Testis (tissue), 3 donors: Measurements from ENCODE around the gene ATG5. TPM values are rescaled to one million over a fixed set of nuclear protein-coding genes. Genes with fewer than 3 reads are reported as not detected.

Experiments used
- DNase-seq: peaks from one replicate; pipeline ENCODE4 v3.0.0-alpha.2; 2019
- H3K27ac ChIP-seq, 2 donors: fragments of 200-600 bp; sonication (generic); one replicate each; pipeline ENCODE4 v1.5.1; 2019
- H3K27me3 ChIP-seq: fragments of 200-600 bp; sonication (generic); one replicate; pipeline ENCODE4 v1.5.1; 2019
- H3K36me3 ChIP-seq: fragments of 200-600 bp; sonication (generic); one replicate; pipeline ENCODE4 v1.5.1; 2017; ENCODE audit warnings: low read depth; ENCODE audit errors: missing control alignments
- H3K4me1 ChIP-seq: fragments of 200-600 bp; sonication (generic); one replicate; pipeline ENCODE4 v1.5.1; 2019
- H3K4me3 ChIP-seq, 2 donors: fragments of 200-600 bp; sonication (generic); one replicate each; pipeline ENCODE4 v1.5.1; 2017 to 2019
- H3K9me3 ChIP-seq: fragments of 200-600 bp; sonication (generic); one replicate; pipeline ENCODE4 v1.5.1; 2017
- POLR2A ChIP-seq: fragments of 450-650 bp; IDR thresholded peaks from one replicate; pipeline ENCODE4 v1.6.1; 2017; ENCODE audit warnings: antibody characterized with exemption, mild to moderate bottlenecking, moderate library complexity
- WGBS, 2 donors: methylation state at CpG; one replicate each; pipeline ENCODE4 v1.1.5; 2018; 5-methylcytosine and 5-hydroxymethylcytosine counted together
- intact Hi-C: fragments of 100-400 bp; cut with DNase I; formaldehyde crosslinking; loops from one replicate; pipeline ENCODE4 v1.15.1; 2023; ENCODE audit warnings: low total_unique reads
- polyA plus RNA-seq: library from polyadenylated mRNA; stranded (reverse); fragments of 350-450 nt; fragmentation: Illumina TruSeq; extraction: RNeasy Lipid Tissue Mini Kit (QIAGEN cat#74804); gene quantifications from one replicate; pipeline ENCODE4 v1.2.3, GENCODE V29; 2014; ENCODE audit warnings: low read depth, low replicate concordance; ENCODE audit not compliant: insufficient read depth
- total RNA-seq, 2 donors: library from RNA; depleted of rRNA; stranded (reverse); fragments of >200 nt; gene quantifications; one replicate each; pipeline ENCODE4 v1.2.3, GENCODE V29; 2016
- TF ChIP-seq, protein P1 (sequence below), 3 experiments: fragments of 450-650 bp in 2 of 3; fragments of 200-600 bp in 1 of 3; sonication (generic) in 1 of 3; IDR thresholded peaks; one replicate each; pipeline ENCODE4 v1.5.1; 2016 to 2019; ENCODE audit warnings: antibody characterized with exemption in 3 of 3, mild to moderate bottlenecking in 2 of 3, moderate library complexity in 1 of 3

Gene ATG5
- total and polyA plus RNA-seq, 3 donors from 2014 or later = 21.5 to 34.9 (median 27.6) TPM

DNA sequence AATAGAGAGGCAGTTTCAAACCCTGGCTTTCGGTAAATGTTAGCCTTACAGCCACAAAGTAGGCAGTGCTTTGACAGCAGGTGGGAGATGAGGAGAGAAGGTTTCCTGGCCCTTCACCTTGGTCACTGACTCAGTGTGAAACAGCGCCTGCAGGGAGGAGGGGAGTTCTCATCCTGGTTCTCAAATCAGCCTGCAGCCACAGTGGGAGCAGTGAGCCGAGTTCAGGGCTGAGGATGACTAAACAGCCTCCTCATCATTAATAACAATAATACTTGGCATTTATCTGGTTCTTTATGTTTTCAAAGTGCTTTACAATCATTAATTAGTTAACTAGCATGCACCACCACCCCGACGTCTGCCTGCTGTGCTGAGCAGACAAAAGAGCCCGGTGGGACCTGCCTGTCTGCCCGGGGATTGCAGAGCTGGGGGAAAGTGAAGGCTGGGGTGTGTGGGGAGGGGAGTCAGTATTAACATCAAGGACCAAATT lies 179.8 kb downstream of the ATG5 start:
- H3K4me3 ChIP-seq = no peak overlapping the region
- no peak overlapping the region for H3K27ac ChIP-seq
- WGBS, 2 donors = 60 to 61% methylated on average over 7 of the region's 7 CpGs
- H3K4me1 ChIP-seq = no peaks in the 10 kb centered on the region
- no peaks in the 10 kb centered on the region for H3K36me3 ChIP-seq
- H3K9me3 ChIP-seq = no peaks in the 10 kb centered on the region
- no peak for DNase-seq
- intact Hi-C loops = no loop called here
- TF ChIP-seq, protein P1, sequence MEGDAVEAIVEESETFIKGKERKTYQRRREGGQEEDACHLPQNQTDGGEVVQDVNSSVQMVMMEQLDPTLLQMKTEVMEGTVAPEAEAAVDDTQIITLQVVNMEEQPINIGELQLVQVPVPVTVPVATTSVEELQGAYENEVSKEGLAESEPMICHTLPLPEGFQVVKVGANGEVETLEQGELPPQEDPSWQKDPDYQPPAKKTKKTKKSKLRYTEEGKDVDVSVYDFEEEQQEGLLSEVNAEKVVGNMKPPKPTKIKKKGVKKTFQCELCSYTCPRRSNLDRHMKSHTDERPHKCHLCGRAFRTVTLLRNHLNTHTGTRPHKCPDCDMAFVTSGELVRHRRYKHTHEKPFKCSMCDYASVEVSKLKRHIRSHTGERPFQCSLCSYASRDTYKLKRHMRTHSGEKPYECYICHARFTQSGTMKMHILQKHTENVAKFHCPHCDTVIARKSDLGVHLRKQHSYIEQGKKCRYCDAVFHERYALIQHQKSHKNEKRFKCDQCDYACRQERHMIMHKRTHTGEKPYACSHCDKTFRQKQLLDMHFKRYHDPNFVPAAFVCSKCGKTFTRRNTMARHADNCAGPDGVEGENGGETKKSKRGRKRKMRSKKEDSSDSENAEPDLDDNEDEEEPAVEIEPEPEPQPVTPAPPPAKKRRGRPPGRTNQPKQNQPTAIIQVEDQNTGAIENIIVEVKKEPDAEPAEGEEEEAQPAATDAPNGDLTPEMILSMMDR (IDR thresholded peaks at IDR 0.05) = no peak
- TF ChIP-seq POLR2A = no peak
- no peaks in the 10 kb centered on the region for H3K27me3 ChIP-seq

DNA sequence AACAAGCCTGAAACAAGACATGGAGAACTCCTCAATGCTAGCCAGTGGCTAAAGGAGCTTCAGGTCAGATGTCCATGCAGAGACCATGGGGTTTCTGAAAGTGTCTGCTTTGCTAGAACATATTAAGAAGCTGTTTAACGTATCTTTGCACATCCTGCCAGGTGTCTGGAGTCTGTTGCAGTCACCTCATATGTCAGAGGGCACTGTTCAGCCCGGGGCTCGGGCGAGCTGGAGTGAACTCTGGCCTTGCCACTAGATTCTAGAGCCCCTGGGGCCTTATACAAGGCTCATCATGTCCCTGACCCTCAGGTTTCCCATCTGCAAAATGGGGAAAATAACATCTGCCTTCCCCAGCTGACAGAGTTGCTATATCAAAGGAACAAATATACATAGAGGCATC lies 180.4 kb downstream of the ATG5 start:
- intact Hi-C loops = no loop called here
- WGBS, 2 donors = 68 to 75% methylated on average over 3 to 4 of the region's 4 CpGs

DNA sequence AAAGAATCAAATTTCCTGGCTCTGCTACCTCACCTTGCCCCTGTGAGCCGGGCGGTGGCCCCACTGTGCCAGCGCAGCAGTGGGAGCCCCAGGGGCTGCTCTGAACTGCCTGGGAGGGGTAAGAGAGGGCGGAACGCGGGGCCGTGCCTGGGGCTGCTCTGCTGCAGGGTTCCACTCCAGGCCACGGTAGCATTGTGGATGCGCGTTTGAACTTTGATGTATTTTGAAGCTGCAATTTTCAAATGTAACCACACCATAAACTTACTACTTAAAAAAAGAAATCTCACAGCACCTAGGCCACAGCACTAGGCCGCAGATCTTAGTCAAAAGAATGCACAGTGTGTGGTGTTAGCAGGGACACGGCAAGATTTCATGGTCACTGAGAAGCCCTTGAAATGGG lies 181.9 kb downstream of the ATG5 start:
- intact Hi-C loops = no loop called here
- no peak overlapping the region for H3K4me3 ChIP-seq
- TF ChIP-seq, protein P1 (IDR thresholded peaks at IDR 0.05) = no peak
- no peak for TF ChIP-seq POLR2A
- no peaks in the 10 kb centered on the region for H3K36me3 ChIP-seq
- no peaks in the 10 kb centered on the region for H3K27me3 ChIP-seq
- no peaks in the 10 kb centered on the region for H3K4me1 ChIP-seq
- H3K9me3 ChIP-seq = no peaks in the 10 kb centered on the region
- no peak for DNase-seq
- H3K27ac ChIP-seq = no peak overlapping the region
- WGBS, 2 donors = 91 to 93% methylated on average over 12 of the region's 12 CpGs

More for the DNA sequence above, 180.4 kb downstream of the ATG5 start:
- TF ChIP-seq, protein P1 (IDR thresholded peaks at IDR 0.05) = no peak
- TF ChIP-seq POLR2A = no peak
- H3K4me1 ChIP-seq = no peaks in the 10 kb centered on the region
- no peak overlapping the region for H3K27ac ChIP-seq
- no peaks in the 10 kb centered on the region for H3K9me3 ChIP-seq
- no peak overlapping the region for H3K4me3 ChIP-seq
- no peaks in the 10 kb centered on the region for H3K36me3 ChIP-seq
- no peak for DNase-seq
- H3K27me3 ChIP-seq = no peaks in the 10 kb centered on the region

DNA sequence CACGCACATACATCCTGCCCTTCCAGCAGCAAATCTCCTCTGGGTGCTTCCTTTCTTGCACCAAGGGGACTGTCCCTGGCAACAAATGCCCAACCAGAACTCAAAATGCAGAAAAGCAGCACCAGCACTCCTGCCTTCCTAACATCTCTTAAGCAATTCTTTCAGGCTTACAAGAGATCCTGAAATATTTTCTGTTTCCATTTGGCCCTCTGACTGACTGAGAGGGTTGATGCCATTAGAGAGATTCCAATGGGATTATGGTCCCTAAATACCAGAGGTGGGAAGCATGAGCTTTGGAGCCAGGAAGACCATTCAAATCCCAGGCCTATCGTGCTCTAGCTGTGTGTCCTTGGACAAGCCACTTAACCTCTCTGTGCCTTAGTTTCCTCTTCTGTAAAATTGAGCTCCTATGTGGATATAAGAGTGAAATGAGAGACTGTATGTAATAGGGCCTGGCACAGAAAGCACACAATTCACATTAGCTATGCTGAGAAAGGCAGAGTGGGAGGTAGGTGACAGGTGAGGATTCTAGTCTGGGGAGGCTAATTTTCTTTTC lies 182.6 kb downstream of the ATG5 start:
- Histone ChIP-seq H3K36me3 (no peaks in the 10 kb centered on the region), H3K4me3 (no peak overlapping the region), H3K9me3 (no peaks in the 10 kb centered on the region), H3K27ac (no peak overlapping the region), H3K27me3 (no peaks in the 10 kb centered on the region), H3K4me1 (no peaks in the 10 kb centered on the region)
- DNase-seq = no peak
- WGBS, 2 donors = 87 to 94% methylated on average over 2 of the region's 2 CpGs
- intact Hi-C loops = no loop called here
- no peak for TF ChIP-seq POLR2A
- TF ChIP-seq, protein P1 (IDR thresholded peaks at IDR 0.05) = no peak
